Measurements from ENCODE around the gene GPC5.
"Not testable (repeated sequence)": the region's sequence is repeated elsewhere in the genome, so short reads cannot be mapped to it uniquely, and the experiment has no call there.

The GPC5 gene

DNA sequence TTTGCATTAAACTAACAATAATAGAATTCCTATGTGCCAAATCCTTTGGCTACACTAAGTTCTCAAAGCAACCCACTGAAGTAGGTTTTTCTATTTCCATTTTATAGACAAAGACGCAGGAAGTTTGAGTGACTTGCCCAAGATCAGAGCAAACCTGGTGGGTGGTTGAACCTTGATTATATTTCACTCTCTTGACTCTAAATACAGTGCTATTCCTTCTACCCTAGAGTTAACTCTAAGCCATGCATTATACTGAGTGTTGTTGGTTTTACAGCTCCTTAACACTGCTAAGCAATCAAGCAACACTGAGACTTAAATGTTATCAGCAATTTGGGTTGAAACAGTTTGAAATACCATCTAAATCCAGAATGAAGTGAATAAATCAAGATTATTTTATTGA lies 1014.6 kb downstream of the GPC5 start:
- no peak for ATAC-seq

GRCh38 chr13:92413452-92413851 lies 1015.0 kb downstream of the GPC5 start:
- no peak for ATAC-seq

GRCh38 chr13:92414851-92415250 lies 1016.4 kb downstream of the GPC5 start:
- ATAC-seq = no peak

GRCh38 chr13:92415781-92416180 lies 1017.4 kb downstream of the GPC5 start:
- ATAC-seq = no peak

GRCh38 chr13:92418818-92419412 lies 1020.5 kb downstream of the GPC5 start:
- ATAC-seq = no peak

DNA sequence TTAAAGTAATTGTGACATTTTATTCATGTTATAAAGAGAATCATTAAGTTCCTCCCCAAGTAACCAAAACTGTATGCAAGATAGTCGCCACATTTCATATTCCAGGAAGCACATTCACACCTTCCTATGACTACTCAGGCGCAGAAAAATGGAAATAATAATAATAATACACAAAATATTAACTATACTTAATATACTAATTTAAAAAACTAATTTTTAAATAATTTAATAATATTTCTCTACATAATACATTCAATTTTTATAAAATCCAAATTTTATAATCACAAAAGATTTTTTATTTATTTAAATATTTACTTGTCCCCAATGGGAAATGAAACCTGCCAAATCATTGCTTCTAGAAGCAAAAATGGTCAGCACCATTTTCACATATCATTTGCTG lies 1030.8 kb downstream of the GPC5 start:
- no peak for ATAC-seq

GRCh38 chr13:92433386-92433785 lies 1035.0 kb downstream of the GPC5 start:
- ATAC-seq = no peak

- ATAC-seq = no peak
Measured at GRCh38 chr13:92433963-92434362, 1035.5 kb downstream of the GPC5 start.

DNA sequence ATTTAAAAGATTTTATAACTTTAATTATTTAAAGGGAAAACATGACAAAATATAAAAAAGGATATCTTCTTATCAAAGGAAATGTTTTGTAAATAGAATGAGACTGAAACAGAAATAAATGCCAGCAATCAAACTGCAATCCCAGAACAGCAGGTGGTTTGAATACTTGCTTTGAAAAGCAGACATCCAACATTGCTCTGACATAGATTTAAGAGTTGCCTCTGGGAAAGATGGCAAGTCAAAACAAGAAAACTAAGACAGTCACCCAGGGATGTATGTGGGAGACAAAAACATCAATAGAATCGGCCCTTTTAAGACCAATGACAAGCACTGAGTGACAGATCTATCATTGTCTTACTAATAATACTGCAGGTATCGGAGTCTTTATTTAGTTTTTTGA lies 1038.5 kb downstream of the GPC5 start:
- no peak for ATAC-seq

DNA sequence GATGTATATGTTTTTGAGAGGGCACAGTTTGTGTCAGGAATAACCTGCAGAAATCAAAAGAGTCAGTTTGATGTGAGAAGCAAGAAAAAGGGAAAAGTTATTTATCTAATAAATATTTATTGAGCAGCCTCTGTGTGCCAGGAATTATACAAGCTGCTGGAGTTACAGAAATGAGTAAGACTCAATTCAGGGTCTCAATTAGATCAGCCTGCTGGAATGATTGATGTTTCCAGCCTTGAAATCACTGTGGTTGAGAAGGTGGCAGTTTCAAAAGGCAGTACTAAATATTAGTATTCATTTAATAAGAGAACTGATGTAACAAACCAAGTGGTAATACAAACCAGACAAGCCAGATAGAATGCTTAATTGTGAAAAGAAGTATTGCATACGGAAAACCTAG lies 1045.8 kb downstream of the GPC5 start:
- no peak for ATAC-seq

- ATAC-seq = no peak
Measured at GRCh38 chr13:92451060-92451459, 1052.6 kb downstream of the GPC5 start.

DNA sequence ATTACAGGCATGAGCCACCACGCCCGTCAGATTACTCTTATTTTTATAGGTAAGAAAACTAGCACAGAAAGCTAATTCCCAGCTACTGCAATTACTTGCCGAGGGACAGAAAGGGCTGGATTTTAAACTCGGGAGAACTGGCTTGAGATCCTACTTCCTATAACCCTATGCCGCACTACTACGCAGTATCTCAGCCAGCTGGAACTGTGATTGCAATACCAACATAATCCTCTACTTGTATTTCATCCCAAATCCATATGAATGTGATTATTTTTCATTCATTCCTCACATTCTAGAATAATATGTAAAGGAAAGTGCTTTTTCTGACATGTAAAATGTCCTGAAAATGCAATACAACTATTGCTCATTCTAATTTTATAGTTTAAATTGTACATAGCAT lies 1054.4 kb downstream of the GPC5 start:
- no peak for ATAC-seq

- no peak for ATAC-seq
Measured at GRCh38 chr13:92459306-92459705, 1060.9 kb downstream of the GPC5 start.

- ATAC-seq = no peak
Measured at GRCh38 chr13:92460479-92460878, 1062.1 kb downstream of the GPC5 start.

DNA sequence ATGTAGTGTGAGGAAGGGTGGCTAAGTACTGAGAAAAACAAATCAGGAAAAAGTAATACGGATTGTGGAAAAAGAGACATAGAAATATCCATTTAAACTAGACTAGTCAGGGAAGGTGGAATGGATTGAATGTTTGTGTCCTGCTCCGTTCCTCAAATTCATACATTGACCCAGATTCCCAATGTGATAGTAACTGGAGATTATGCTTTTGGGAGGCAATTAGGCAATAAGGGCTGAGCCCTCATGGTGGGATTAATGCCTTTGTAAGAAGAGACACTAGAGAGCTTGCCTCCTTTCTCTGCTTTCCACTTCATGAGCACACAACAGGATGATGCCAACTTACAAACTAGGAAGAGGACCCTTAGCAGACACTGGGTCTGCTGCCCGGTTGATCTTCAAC lies 1063.0 kb downstream of the GPC5 start:
- ATAC-seq = no peak

- ATAC-seq = no peak
Measured at GRCh38 chr13:92461831-92462230, 1063.4 kb downstream of the GPC5 start.

- ATAC-seq = no peak
Measured at GRCh38 chr13:92463134-92463533, 1064.7 kb downstream of the GPC5 start.

DNA sequence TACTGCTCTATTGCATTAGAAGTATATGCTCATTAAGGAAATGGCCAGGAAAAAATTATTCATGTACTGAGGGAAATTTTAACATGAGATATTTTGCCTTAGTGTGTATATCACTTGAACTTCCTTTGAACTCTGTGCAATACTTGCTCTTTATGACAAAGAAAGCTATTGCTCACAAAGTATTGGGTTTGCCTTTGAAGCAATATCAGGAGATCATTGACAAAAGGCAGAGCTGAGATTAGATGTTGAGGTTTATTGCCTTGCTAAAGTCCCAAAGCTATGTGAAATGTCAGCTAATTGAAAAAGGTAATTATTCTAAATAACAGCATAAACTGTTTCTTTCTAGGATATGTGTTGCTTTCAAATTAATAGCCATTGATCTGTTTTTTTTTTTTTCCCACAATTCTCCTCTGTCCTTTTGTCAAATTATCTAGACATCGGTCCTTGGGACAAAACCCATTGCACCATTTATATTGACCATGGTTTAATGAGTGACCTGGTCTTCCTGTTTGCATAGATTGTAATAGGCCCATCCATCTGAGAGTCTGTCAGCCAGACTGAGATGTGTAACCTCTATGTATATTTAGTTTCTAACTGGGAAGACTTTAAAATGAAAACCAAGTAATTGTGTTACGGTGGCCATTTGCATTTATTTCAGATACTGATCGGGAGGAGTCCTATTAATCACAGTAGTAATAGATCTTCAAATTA lies 1075.5 kb downstream of the GPC5 start:
- ATAC-seq = no peak

DNA sequence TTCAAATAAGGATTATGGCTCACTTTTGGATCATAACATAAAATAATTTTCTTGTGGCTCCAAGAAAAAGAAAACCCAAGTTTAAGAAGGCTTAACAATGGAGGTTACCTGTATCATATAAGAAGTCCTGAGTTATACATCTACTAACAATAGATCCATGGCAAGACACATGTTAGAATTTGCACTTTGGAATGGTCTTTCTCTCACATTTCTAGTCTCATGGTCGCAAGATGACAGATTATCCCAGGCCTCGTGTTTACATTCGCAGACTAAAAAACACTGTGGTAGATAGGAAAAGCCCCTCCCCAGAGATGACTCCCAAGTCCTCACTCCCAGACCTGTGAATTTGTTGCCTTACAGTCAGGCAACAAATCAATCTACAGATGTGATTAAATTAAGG lies 1082.0 kb downstream of the GPC5 start:
- ATAC-seq = no peak

GRCh38 chr13:92482790-92483189 lies 1084.4 kb downstream of the GPC5 start:
- not testable (repeated sequence) for ATAC-seq

- ATAC-seq = no peak
Measured at GRCh38 chr13:92483894-92484293, 1085.5 kb downstream of the GPC5 start.

GRCh38 chr13:92487238-92487637 lies 1088.8 kb downstream of the GPC5 start:
- no peak for ATAC-seq

GRCh38 chr13:92488249-92488852 lies 1089.9 kb downstream of the GPC5 start:
- ATAC-seq = no peak

- no peak for ATAC-seq
Measured at GRCh38 chr13:92491839-92492238, 1093.4 kb downstream of the GPC5 start.
